Activated B cell treated with CpG ODN at 0.5 μM for 24 hours (primary cell): Measurements from ENCODE around the gene GPR32. TPM values are rescaled to one million over a fixed set of nuclear protein-coding genes. Genes with fewer than 3 reads are reported as not detected.

Experiments used
- ATAC-seq: fragments of 200-7000 bp; cut with Tn5 transposase; one replicate; pipeline ENCODE4 v1.10.0; 2021; ENCODE audit warnings: low read depth, mild to moderate bottlenecking, moderate library complexity
- CTCF ChIA-PET: fragments of 350-600 bp; sonication (Branson Sonifier 250); formaldehyde crosslinking; loops from one replicate; lab custom pipeline; 2021; ENCODE audit warnings: antibody characterized with exemption; lab: Charles Lee
- POLR2A ChIA-PET: fragments of 350-600 bp; sonication (Branson Sonifier 250); formaldehyde crosslinking; loops from one replicate; lab custom pipeline; 2021; ENCODE audit warnings: antibody characterized with exemption; lab: Charles Lee
- DNase-seq: peaks from one replicate; pipeline ENCODE4 v3.0.0; 2022
- H3K27ac Mint-ChIP-seq: one replicate; pipeline ENCODE4 v1.8.0; 2020; ENCODE audit warnings: mixed read lengths
- H3K27me3 Mint-ChIP-seq: one replicate; pipeline ENCODE4 v1.8.0; 2021; ENCODE audit warnings: mixed read lengths
- H3K36me3 Mint-ChIP-seq: one replicate; pipeline ENCODE4 v1.8.0; 2021; ENCODE audit warnings: low read depth, mixed read lengths
- H3K4me1 Mint-ChIP-seq: one replicate; pipeline ENCODE4 v1.8.0; 2021; ENCODE audit warnings: mixed read lengths
- H3K4me3 Mint-ChIP-seq: one replicate; pipeline ENCODE4 v1.8.0; 2020; ENCODE audit warnings: mild to moderate bottlenecking, mixed read lengths
- H3K9me3 Mint-ChIP-seq: one replicate; pipeline ENCODE4 v1.8.0; 2020; ENCODE audit warnings: mixed read lengths
- CTCF ChIP-seq: fragments of 200-600 bp; IDR thresholded peaks from one replicate; pipeline ENCODE4 v1.8.0; 2022; ENCODE audit warnings: antibody characterized with exemption, mild to moderate bottlenecking
- intact Hi-C: fragments of 100-400 bp; cut with micrococcal nuclease; formaldehyde crosslinking; loops from one replicate; pipeline ENCODE4 v1.15.1; 2024
- total RNA-seq: library from RNA; stranded (reverse); gene quantifications from 2 replicates; pipeline ENCODE4 v1.2.3, GENCODE V29; 2022

Gene GPR32
- total RNA-seq, 1 donor from 2014 or later = not detected

GRCh38 chr19:50728084-50728737, 42.1 kb upstream of the GPR32 start:
- intact Hi-C loops = no loop called here
- ATAC-seq (peak; percentile 9), DNase-seq (no peak)
- no peak for TF ChIP-seq CTCF
- H3K4me3 Mint-ChIP-seq = no peak overlapping the region
- H3K9me3 Mint-ChIP-seq = no peaks in the 10 kb centered on the region
- H3K27me3 Mint-ChIP-seq = peaks cover 46% of the 10 kb centered on the region
- no peaks in the 10 kb centered on the region for H3K36me3 Mint-ChIP-seq
- peaks cover 24% of the 10 kb centered on the region for H3K4me1 Mint-ChIP-seq
- POLR2A ChIA-PET = no interaction called here
- CTCF ChIA-PET = no interaction called here
- no peak overlapping the region for H3K27ac Mint-ChIP-seq

GRCh38 chr19:50729894-50730293, 40.4 kb upstream of the GPR32 start:
- ChIA-PET CTCF (no interaction called here), POLR2A (no interaction called here)
- Mint-ChIP-seq H3K27ac (no peak overlapping the region), H3K9me3 (no peaks in the 10 kb centered on the region), H3K36me3 (no peaks in the 10 kb centered on the region), H3K4me1 (peaks cover 16% of the 10 kb centered on the region), H3K4me3 (no peak overlapping the region), H3K27me3 (peaks cover 43% of the 10 kb centered on the region)
- intact Hi-C loops = no loop called here
- ATAC-seq (no peak), DNase-seq (no peak)
- TF ChIP-seq CTCF = no peak

- DNase-seq (no peak), ATAC-seq (no peak)
- intact Hi-C loops = no loop called here
- no peak for TF ChIP-seq CTCF
- H3K4me3 Mint-ChIP-seq = no peak overlapping the region
- H3K27ac Mint-ChIP-seq = no peak overlapping the region
- H3K27me3 Mint-ChIP-seq = peaks cover 36% of the 10 kb centered on the region
- ChIA-PET CTCF (no interaction called here), POLR2A (no interaction called here)
- no peaks in the 10 kb centered on the region for H3K9me3 Mint-ChIP-seq
- no peaks in the 10 kb centered on the region for H3K36me3 Mint-ChIP-seq
- no peaks in the 10 kb centered on the region for H3K4me1 Mint-ChIP-seq
Measured at GRCh38 chr19:50735869-50736268, 34.4 kb upstream of the GPR32 start.

GRCh38 chr19:50736338-50736737, 33.9 kb upstream of the GPR32 start:
- Mint-ChIP-seq H3K4me3 (no peak overlapping the region), H3K27ac (no peak overlapping the region), H3K9me3 (no peaks in the 10 kb centered on the region), H3K36me3 (no peaks in the 10 kb centered on the region), H3K4me1 (no peaks in the 10 kb centered on the region), H3K27me3 (peaks cover 36% of the 10 kb centered on the region)
- ChIA-PET POLR2A (no interaction called here), CTCF (no interaction called here)
- intact Hi-C loops = no loop called here
- ATAC-seq = no peak
- TF ChIP-seq CTCF = no peak
- no peak for DNase-seq

GRCh38 chr19:50739132-50739913, 30.9 kb upstream of the GPR32 start:
- intact Hi-C loops = no loop called here
- H3K4me3 Mint-ChIP-seq = no peak overlapping the region
- ChIA-PET CTCF (no interaction called here), POLR2A (no interaction called here)
- no peaks in the 10 kb centered on the region for H3K9me3 Mint-ChIP-seq
- ATAC-seq (no peak), DNase-seq (no peak)
- peaks cover 40% of the 10 kb centered on the region for H3K27me3 Mint-ChIP-seq
- no peaks in the 10 kb centered on the region for H3K4me1 Mint-ChIP-seq
- no peak overlapping the region for H3K27ac Mint-ChIP-seq
- no peaks in the 10 kb centered on the region for H3K36me3 Mint-ChIP-seq
- no peak for TF ChIP-seq CTCF
